H9 (cell line): ENCODE data around the gene ANKRD13A. TPM values are rescaled to one million over a fixed set of nuclear protein-coding genes. Genes with fewer than 3 reads are reported as not detected.

Experiments used
- DNase-seq: peaks from one replicate; pipeline ENCODE4 v3.0.0-alpha.2; 2017
- H2AFZ ChIP-seq: one replicate; pipeline ENCODE4 v1.6.1; 2013; ENCODE audit warnings: mild to moderate bottlenecking, low read length, control low read depth, moderate library complexity
- H2AK5ac ChIP-seq: 2 replicates; pipeline ENCODE4 v1.6.1; 2013; ENCODE audit warnings: low read length, control low read depth, mixed read lengths; ENCODE audit not compliant: insufficient read length
- H2BK120ac ChIP-seq: one replicate; pipeline ENCODE4 v1.6.1; 2013; ENCODE audit warnings: low read depth, mild to moderate bottlenecking, low read length, control low read depth, inconsistent platforms; ENCODE audit not compliant: poor library complexity, severe bottlenecking
- H2BK12ac ChIP-seq: 2 replicates; pipeline ENCODE4 v1.6.1; 2013; ENCODE audit warnings: low read length, control low read depth, mixed read lengths, low read depth; ENCODE audit not compliant: insufficient read length
- H2BK15ac ChIP-seq: 2 replicates; pipeline ENCODE4 v1.6.1; 2013; ENCODE audit warnings: low read depth, low read length, control low read depth
- H2BK20ac ChIP-seq: one replicate; pipeline ENCODE4 v1.6.1; 2013; ENCODE audit warnings: low read depth, mild to moderate bottlenecking, low read length, control low read depth, inconsistent platforms; ENCODE audit not compliant: poor library complexity, severe bottlenecking
- H2BK5ac ChIP-seq: 2 replicates; pipeline ENCODE4 v1.6.1; 2013; ENCODE audit warnings: low read length, control low read depth, mixed read lengths; ENCODE audit not compliant: insufficient read length
- H3K14ac ChIP-seq: 2 replicates; pipeline ENCODE4 v1.6.1; 2013; ENCODE audit warnings: low read length, control low read depth; ENCODE audit not compliant: insufficient read depth
- H3K18ac ChIP-seq: 2 replicates; pipeline ENCODE4 v1.6.1; 2013; ENCODE audit warnings: low read depth, mild to moderate bottlenecking, mixed read lengths, low read length, control low read depth; ENCODE audit not compliant: insufficient read length
- H3K23ac ChIP-seq: 2 replicates; pipeline ENCODE4 v1.6.1; 2013; ENCODE audit warnings: low read length, control low read depth, mixed read lengths, low read depth; ENCODE audit not compliant: insufficient read length
- H3K23me2 ChIP-seq: 2 replicates; pipeline ENCODE4 v1.6.1; 2013; ENCODE audit warnings: low read depth, mild to moderate bottlenecking, mixed read lengths, low read length, control low read depth; ENCODE audit not compliant: insufficient read length, poor library complexity, severe bottlenecking
- H3K27ac ChIP-seq: 2 replicates; pipeline ENCODE4 v1.5.1; 2013; ENCODE audit warnings: low read length, control low read depth, mixed read lengths, low read depth; ENCODE audit not compliant: insufficient read length
- H3K27me3 ChIP-seq: 2 replicates; pipeline ENCODE4 v1.6.1; 2013; ENCODE audit warnings: low read length, control low read depth, inconsistent platforms; ENCODE audit not compliant: insufficient read depth
- H3K4ac ChIP-seq: 2 replicates; pipeline ENCODE4 v1.6.1; 2013; ENCODE audit warnings: low read depth, mild to moderate bottlenecking, control low read depth, inconsistent platforms, low read length, moderate library complexity
- H3K4me1 ChIP-seq: 2 replicates; pipeline ENCODE4 v1.6.1; 2013; ENCODE audit warnings: low read length, control low read depth, inconsistent platforms; ENCODE audit not compliant: insufficient read depth
- H3K4me2 ChIP-seq: 2 replicates; pipeline ENCODE4 v1.6.1; 2013; ENCODE audit warnings: low read length, control low read depth, mixed read lengths; ENCODE audit not compliant: insufficient read length, insufficient read depth
- H3K56ac ChIP-seq: 2 replicates; pipeline ENCODE4 v1.6.1; 2013; ENCODE audit warnings: low read depth, mild to moderate bottlenecking, mixed read lengths, low read length, control low read depth; ENCODE audit not compliant: insufficient read length
- H3K79me1 ChIP-seq: 2 replicates; pipeline ENCODE4 v1.6.1; 2013; ENCODE audit warnings: low read depth, mild to moderate bottlenecking, moderate library complexity, low read length, control low read depth, inconsistent platforms; ENCODE audit not compliant: insufficient read depth, poor library complexity, severe bottlenecking
- H3K79me2 ChIP-seq: 2 replicates; pipeline ENCODE4 v1.6.1; 2013; ENCODE audit warnings: low read length, control low read depth, inconsistent platforms; ENCODE audit not compliant: insufficient read depth
- H3K9ac ChIP-seq: 2 replicates; pipeline ENCODE4 v1.6.1; 2013; ENCODE audit warnings: low read length, control low read depth, mixed read lengths; ENCODE audit not compliant: insufficient read length; ENCODE audit errors: extremely low read depth
- H3K9me3 ChIP-seq: one replicate; pipeline ENCODE4 v1.6.1; 2013; ENCODE audit warnings: low read depth, low read length, inconsistent platforms; ENCODE audit not compliant: control insufficient read depth
- H3T11ph ChIP-seq: one replicate; pipeline ENCODE4 v1.6.1; 2013; ENCODE audit warnings: mild to moderate bottlenecking, low read length, control low read depth, inconsistent platforms
- H4K20me1 ChIP-seq: one replicate; pipeline ENCODE4 v1.6.1; 2013; ENCODE audit not compliant: control insufficient read depth, insufficient read length, insufficient read depth
- H4K5ac ChIP-seq: 2 replicates; pipeline ENCODE4 v1.6.1; 2013; ENCODE audit warnings: low read depth, mild to moderate bottlenecking, mixed read lengths, low read length, control low read depth; ENCODE audit not compliant: insufficient read length
- H4K8ac ChIP-seq: replicated peaks from 2 replicates; pipeline ENCODE4 v1.6.1; 2013; ENCODE audit warnings: low read length, control low read depth, mixed read lengths, low read depth; ENCODE audit not compliant: insufficient read length
- H4K91ac ChIP-seq: 2 replicates; pipeline ENCODE4 v1.6.1; 2013; ENCODE audit warnings: low read depth, mild to moderate bottlenecking, moderate library complexity, mixed read lengths, low read length, control low read depth; ENCODE audit not compliant: insufficient read length
- H3K27ac Mint-ChIP-seq, 3 experiments: 2 replicates in 2 of 3; 3 replicates in 1 of 3; pipeline ENCODE4 v1.8.0; 2020 to 2021; ENCODE audit warnings: mixed read lengths in 3 of 3, mild to moderate bottlenecking in 1 of 3, moderate library complexity in 1 of 3
- H3K27me3 Mint-ChIP-seq: 2 replicates; pipeline ENCODE4 v1.8.0; 2021; ENCODE audit warnings: low read depth, mild to moderate bottlenecking, moderate library complexity, mixed read lengths
- H3K36me3 Mint-ChIP-seq, 3 experiments: 2 replicates in 2 of 3; 3 replicates in 1 of 3; pipeline ENCODE4 v1.8.0; 2020 to 2021; ENCODE audit warnings: low read depth in 3 of 3, mixed read lengths in 3 of 3; ENCODE audit not compliant: insufficient read depth in 1 of 3
- H3K4me1 Mint-ChIP-seq, 2 experiments: 2 replicates each; pipeline ENCODE4 v1.8.0; 2020; ENCODE audit warnings: mixed read lengths in 2 of 2
- H3K4me3 Mint-ChIP-seq, 2 experiments: 2 replicates in 1 of 2; 3 replicates in 1 of 2; pipeline ENCODE4 v1.8.0; 2020 to 2021; ENCODE audit warnings: mild to moderate bottlenecking in 2 of 2, mixed read lengths in 2 of 2, moderate library complexity in 1 of 2
- H3K9me3 Mint-ChIP-seq, 2 experiments: 2 replicates in 1 of 2; 3 replicates in 1 of 2; pipeline ENCODE4 v1.8.0; 2020; ENCODE audit warnings: mild to moderate bottlenecking in 2 of 2, mixed read lengths in 2 of 2, moderate library complexity in 1 of 2
- CTCF ChIP-seq: fragments of 200-600 bp; sonication (generic); conservative IDR thresholded peaks from 3 replicates; pipeline ENCODE4 v1.8.0; 2021; ENCODE audit warnings: antibody characterized with exemption, mild to moderate bottlenecking
- WGBS: extraction: QIAGEN DNeasy Blood & Tissue Kit; methylation state at CpG from one replicate; pipeline ENCODE4 v1.1.7; 2013; ENCODE audit warnings: missing lambda C conversion rate, low lambda C conversion rate, mixed read lengths; ENCODE audit not compliant: insufficient read length; ENCODE audit errors: extremely low coverage; 5-methylcytosine and 5-hydroxymethylcytosine counted together
- total RNA-seq: library from RNA; stranded (reverse); gene quantifications from 2 replicates; pipeline ENCODE4 v1.2.1, GENCODE V29; 2021

ANKRD13A gene
- total RNA-seq, 1 experiment from 2014 or later, result 18.0 TPM

DNA sequence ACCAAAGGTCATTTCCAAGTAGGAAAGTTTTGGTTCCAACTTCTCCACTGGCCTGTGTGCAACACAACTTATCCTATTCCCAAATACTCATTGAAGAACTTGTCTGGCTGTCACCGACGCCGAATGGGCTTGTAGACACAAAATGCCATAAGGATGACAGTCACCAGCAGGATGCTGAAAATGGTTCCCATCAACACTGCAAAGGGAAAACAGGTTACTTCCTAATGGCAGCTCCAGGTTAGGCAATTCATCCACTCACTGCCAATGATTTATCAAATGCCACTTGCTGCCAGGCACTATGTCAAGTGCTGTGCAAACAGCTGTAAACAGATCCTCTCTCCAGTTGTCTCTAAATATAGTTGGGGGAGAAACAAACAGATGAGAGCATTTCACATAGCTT is 43.0 kb downstream of the ANKRD13A start:
- Histone ChIP-seq H2BK12ac (no peak overlapping the region), H2BK5ac (no peak overlapping the region), H2BK120ac (no peak overlapping the region), H3K4me1 (no peaks in the 10 kb centered on the region), H2AFZ (no peak overlapping the region), H3K27ac (no peak overlapping the region), H3K79me2 (no peaks in the 10 kb centered on the region; the same call in 1 of the 2 replicates), H2BK15ac (no peak overlapping the region), H3K27me3 (no peaks in the 10 kb centered on the region), H3K79me1 (no peaks in the 10 kb centered on the region), H3K4ac (no peak overlapping the region), H4K20me1 (no peaks in the 10 kb centered on the region), H4K8ac (no peak overlapping the region), H3T11ph (no peak overlapping the region), H3K9ac (no peak overlapping the region), H3K9me3 (no peaks in the 10 kb centered on the region), H3K14ac (no peak overlapping the region), H4K5ac (no peak overlapping the region), H3K18ac (no peak overlapping the region), H2AK5ac (no peak overlapping the region), H3K4me2 (no peak overlapping the region), H4K91ac (no peak overlapping the region), H3K23ac (no peak overlapping the region), H3K56ac (no peak overlapping the region), H2BK20ac (no peak overlapping the region), H3K23me2 (no peaks in the 10 kb centered on the region)
- Mint-ChIP-seq H3K9me3 (no peaks in the 10 kb centered on the region; a peak in 1 of 5 replicates), H3K36me3 (peaks cover 3 to 23% (median 14%) of the 10 kb centered on the region in 3 experiments), H3K27ac (peak overlapping the region; percentile 29 to 87 (median 75); a peak in 4 of 7 replicates), H3K27me3 (no peaks in the 10 kb centered on the region), H3K4me3 (peak overlapping the region in 1 of 2 experiments; percentile 50; a peak in 1 of 5 replicates), H3K4me1 (peaks cover 27 to 29% of the 10 kb centered on the region in 2 experiments)
- no peak for TF ChIP-seq CTCF
- DNase-seq, result no peak
- no CpG with 5 or more reads among the region's 3 CpGs for WGBS
